Smooth muscle cell of the brain vasculature (primary cell): ENCODE measurements around the gene LZIC.
"Not testable (repeated sequence)": the region's sequence is repeated elsewhere in the genome, so short reads cannot be mapped to it uniquely, and the experiment has no call there.

ENCODE experiments used
- DNase-seq: peaks from one replicate; pipeline ENCODE4 v3.0.0-alpha.2; 2012; ENCODE audit warnings: low read depth, low spot score

LZIC gene

GRCh38 chr1:9942939-9943788 lies at the start of gene LZIC, which contains the start of gene NMNAT1:
LZIC (minus strand) TSS chr1:9943391; CDS start chr1:9936619, 6,772 bp downstream.
NMNAT1 (plus strand) TSS chr1:9943475; CDS start chr1:9972074, 28,599 bp downstream.
- peak; percentile 75 for DNase-seq

DNA sequence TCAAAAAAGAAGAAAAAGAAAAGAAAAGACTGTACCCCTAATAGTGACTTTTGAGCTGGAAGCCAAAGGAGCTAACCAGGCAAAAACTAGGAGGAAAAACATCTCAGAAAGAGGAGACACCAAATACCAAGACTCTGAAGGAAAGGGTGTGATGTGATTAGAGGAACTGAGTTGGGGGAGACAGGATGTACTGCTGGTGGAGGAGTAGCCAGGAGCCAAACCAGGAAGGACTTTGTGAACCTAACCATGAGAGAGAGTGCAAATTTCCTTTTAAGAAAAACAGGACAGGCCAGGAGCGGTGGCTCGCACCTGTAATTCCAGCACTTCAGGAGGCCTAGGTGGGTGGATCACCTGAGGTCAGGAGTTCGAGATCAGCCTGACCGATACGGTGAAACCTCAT lies 49.7 kb upstream of the LZIC start:
- no peak for DNase-seq

GRCh38 chr1:9990944-9991343 lies 47.8 kb upstream of the LZIC start:
- no peak for DNase-seq

- no peak for DNase-seq
These were observed 46.6 kb upstream of the LZIC start for GRCh38 chr1:9989773-9990172.

GRCh38 chr1:9985001-9985400 lies 41.8 kb upstream of the LZIC start:
- no peak for DNase-seq

DNA sequence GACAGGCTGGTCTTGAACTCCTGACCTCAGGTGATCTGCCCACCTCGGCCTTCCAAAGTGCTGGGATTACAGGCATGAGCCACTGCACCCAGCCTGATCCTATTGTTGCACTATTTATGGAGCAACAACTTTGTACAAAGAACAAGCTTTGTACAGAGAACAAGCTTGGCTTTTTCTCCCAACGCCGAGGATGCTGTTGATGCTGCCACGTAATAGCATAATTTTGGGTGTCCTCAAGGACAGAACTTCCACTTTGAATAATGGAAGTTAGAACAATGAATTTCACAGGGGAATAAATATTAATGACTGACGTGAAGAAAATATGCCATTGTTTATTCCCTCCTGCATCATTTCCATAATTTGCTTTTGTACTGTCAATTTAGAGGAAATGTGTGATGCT lies 41.1 kb upstream of the LZIC start:
- no peak for DNase-seq

- DNase-seq = no peak
These were observed 17.7 kb upstream of the LZIC start for GRCh38 chr1:9960706-9961562.

DNA sequence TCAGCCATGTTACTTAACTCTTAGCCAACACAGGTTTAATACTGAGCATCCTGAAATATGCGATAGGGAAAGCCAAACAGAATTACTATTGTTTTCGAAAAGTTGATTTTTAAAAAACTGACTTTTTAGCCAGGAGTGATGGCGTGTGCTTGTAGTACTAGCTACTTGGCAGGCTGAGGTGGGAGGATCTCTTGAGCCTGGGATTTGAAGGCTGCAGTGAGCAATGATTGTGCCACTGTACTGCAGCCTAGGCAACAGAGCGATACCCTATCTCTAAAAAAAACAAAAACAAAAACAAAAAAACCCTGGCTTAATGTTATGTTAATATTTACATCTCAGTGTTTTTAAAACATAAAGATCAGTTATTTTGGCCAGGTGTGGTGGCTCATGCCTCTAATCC lies 16.8 kb upstream of the LZIC start:
- no peak for DNase-seq

- no peak for DNase-seq
These were observed 14.5 kb upstream of the LZIC start for GRCh38 chr1:9957726-9958125.

GRCh38 chr1:9946315-9946714 lies 3.1 kb upstream of the LZIC start:
- DNase-seq = no peak

DNA sequence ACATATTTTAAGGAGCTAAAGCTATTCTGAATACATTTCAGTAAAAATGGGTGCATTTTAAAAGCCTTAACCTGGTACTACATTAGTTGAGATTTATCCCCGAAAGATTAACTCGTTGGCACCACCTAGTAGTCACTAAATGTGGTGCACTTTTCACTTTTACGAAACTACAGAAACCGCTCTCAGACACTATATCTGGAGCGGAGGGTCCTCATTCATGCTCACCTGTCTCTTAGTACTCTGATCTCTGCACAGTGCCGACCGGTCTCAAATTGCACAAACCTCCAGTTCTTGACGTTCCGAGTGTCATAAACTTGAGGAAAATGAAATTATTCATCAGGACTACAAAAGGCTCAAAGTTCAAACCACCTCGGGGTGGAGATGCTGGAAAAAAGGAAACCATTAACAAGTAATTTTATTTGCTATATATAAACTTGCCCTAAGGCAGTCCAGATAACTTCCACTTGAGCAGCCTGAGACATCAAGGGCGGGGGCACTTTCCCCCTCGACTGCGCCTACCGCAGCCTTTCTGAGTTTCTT lies 722 bp downstream of the LZIC start:
- DNase-seq = no peak

- DNase-seq = no peak
These were observed 13.5 kb downstream of the LZIC start for GRCh38 chr1:9929431-9930385.

DNA sequence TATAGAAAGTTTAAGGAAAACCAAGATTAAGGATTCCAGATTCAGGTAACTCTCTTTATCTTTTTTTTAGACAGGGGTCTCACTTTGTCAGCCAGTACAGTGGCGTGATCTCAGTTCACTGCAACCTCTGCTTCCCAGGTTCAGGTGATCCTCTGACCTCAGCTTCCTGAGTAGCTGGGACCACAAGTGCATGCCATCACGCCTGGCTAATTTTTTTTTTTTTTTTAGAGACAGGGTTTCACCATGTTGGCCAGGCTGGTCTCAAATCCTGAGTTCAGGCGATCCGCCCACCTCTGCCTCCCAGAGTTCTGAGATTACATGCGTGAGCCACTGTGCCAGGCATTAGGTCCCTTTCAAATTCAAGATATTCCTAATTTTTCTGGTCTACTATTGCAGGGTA lies 15.9 kb downstream of the LZIC start:
- DNase-seq = no peak

- DNase-seq = no peak
These were observed 20.8 kb downstream of the LZIC start for GRCh38 chr1:9922342-9922741.

DNA sequence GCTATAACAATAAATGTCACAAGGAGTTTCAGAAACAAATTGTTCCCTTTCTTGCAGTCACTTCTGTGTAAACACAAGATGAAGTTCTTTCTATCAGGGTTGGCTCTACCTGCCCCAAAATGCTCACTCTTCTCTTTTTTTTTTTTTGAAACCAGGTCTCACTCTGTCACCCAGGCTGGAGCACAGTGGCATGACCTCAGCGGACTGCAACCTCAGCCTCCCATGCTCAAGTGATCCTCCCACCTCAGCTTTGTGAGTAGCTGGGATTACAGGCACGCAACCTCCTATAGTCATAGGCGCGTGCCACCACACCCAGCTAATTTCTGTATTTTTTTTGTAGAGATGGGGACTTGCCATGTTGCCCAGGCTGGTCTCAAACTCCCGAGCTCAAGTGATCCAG lies 22.6 kb downstream of the LZIC start:
- no peak for DNase-seq

- no peak for DNase-seq
These were observed 25.3 kb downstream of the LZIC start for GRCh38 chr1:9917901-9918300.

DNA sequence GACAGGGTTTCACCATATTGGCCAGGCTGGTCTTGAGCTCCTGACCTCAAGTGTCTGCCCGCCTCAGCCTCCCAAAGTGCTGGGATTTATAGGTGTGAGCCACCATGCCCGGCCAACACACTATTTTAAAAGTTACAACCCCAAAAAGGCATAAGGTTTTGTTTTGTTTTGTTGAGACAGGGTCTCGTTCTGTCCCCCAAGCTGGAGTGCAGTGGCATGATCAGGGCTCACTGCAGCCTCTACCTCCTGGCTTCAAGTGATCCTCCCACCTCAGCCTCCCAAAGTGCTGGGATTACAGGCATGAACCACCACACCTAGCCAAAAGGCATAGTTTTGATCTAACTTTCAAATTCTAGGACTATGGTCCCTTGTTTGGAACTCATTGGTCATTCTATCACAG lies 25.7 kb downstream of the LZIC start:
- DNase-seq = not testable (repeated sequence)

- DNase-seq = no peak
These were observed 26.7 kb downstream of the LZIC start for GRCh38 chr1:9916452-9916851.

DNA sequence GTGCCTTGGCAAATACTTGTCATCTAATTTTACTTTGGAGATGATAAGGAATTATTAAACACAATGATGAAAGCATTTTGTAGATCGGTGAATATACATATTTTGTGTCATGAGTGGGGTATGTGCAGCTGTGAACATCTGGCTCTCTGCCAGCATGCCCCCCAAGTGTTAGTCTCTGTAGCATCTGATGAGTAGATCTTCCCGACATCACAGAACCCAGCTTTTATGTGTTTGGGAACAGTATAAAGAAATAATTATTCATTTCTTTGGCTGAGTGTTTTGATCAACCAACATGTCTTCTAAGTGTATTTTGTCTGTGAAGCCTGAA lies 28.6 kb downstream of the LZIC start:
- no peak for DNase-seq

DNA sequence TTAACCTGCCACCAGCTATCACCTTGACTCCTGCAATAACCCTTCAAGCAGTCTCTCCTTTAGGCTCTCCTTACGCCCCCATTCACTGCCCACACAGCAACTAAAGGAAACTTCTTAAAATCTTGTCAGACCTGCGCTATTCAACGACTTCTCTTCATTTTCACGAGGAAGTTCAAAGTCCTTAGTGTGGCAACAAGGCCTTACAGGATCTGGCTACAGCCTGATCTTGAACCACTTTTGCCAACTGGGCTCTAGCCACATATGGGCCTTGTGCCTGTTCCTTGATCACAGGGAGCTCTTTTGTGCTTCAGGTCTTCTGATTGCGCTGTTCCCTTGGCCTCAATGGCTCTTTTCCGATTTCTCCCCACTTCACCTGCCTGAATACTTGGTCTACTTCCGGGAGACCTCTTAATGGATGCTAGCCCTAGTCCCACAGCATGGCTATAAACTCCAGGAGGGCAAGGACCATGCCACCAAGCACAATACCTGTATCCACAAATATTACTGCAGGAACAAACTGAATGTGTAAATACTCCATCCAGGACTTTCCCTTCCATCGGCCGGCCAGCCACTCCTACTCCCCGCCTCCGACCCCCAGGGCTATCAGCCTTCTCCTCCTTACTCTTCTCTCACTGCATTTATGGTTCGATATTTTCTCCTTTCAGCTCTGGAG lies 30.8 kb downstream of the LZIC start:
- no peak for DNase-seq
